Activated CD4-positive, alpha-beta T cell treated with anti-CD3 and anti-CD28 coated beads for 36 hours (primary cell): ENCODE data around the gene EVC2. TPM values are rescaled to one million over a fixed set of nuclear protein-coding genes. Genes with fewer than 3 reads are reported as not detected.
"Not testable (repeated sequence)": the region's sequence is repeated elsewhere in the genome, so short reads cannot be mapped to it uniquely, and the experiment has no call there.

Experiments
- ATAC-seq: fragments of 200-7000 bp; cut with Tn5 transposase; one replicate; pipeline ENCODE4 v1.10.0; 2021; ENCODE audit warnings: mild to moderate bottlenecking, moderate library complexity
- CTCF ChIA-PET: fragments of 350-600 bp; sonication (Branson Sonifier 250); formaldehyde crosslinking; loops from one replicate; lab custom pipeline; 2021; ENCODE audit warnings: antibody characterized with exemption; lab: Charles Lee
- POLR2A ChIA-PET: fragments of 350-600 bp; sonication (Branson Sonifier 250); formaldehyde crosslinking; loops from one replicate; lab custom pipeline; 2021; ENCODE audit warnings: antibody characterized with exemption, inconsistent platforms; lab: Charles Lee
- DNase-seq: peaks from one replicate; pipeline ENCODE4 v3.0.0-alpha.2; 2020
- H3K27ac Mint-ChIP-seq: one replicate; pipeline ENCODE4 v1.8.0; 2021; ENCODE audit warnings: mixed read lengths
- H3K27me3 Mint-ChIP-seq: one replicate; pipeline ENCODE4 v1.8.0; 2021; ENCODE audit warnings: mixed read lengths
- H3K36me3 Mint-ChIP-seq: one replicate; pipeline ENCODE4 v1.8.0; 2021; ENCODE audit warnings: low read depth, mixed read lengths
- H3K4me1 Mint-ChIP-seq: one replicate; pipeline ENCODE4 v1.8.0; 2021; ENCODE audit warnings: mixed read lengths
- H3K4me3 Mint-ChIP-seq: one replicate; pipeline ENCODE4 v1.8.0; 2021; ENCODE audit warnings: mild to moderate bottlenecking, moderate library complexity, mixed read lengths
- H3K9me3 Mint-ChIP-seq: one replicate; pipeline ENCODE4 v1.8.0; 2021; ENCODE audit warnings: low read depth, mixed read lengths
- intact Hi-C, 2 experiments: fragments of 100-400 bp; cut with DNase I in 1 of 2; cut with micrococcal nuclease in 1 of 2; formaldehyde crosslinking; loops; one replicate each; pipeline versions ENCODE4 v1.14.2 to v1.15.1; 2022 to 2024; cut with DNase I, micrococcal nuclease
- total RNA-seq, 2 experiments: library from RNA; stranded (reverse); gene quantifications; one replicate each; pipeline ENCODE4 v1.2.3, GENCODE V29; 2021

Gene EVC2
- total RNA-seq, 2 experiments from 2014 or later: 0.48 to 0.65 TPM

DNA sequence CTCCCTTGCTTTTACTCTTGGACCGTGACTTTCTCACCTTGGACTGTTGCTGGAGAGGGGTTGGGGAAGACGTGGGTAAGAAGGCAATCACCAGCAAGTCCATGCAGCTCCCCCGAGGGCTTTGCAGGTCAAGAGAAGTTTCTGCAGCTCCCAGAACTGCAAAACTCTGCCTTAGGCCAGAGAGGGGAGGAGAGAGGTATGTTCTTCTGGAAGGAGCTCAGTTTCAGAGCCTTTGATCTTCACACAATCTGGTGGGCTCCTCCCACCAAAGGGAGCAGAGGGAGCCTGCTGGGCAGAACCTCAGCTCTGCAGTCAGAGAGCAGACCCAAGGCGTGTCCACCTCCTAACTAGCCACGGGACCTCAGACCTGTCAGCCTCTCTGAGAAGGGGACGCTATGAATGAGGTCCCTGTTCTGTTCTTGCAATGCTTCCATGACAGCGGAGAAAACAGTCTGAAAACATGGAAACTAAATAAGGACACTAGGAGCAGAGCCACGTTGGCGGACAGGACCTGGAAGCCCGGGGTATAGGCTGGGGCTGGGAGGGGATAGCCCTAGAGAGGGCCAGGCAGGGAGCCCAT is 92.8 kb downstream of the EVC2 start:
- DNase-seq: no peak
- Mint-ChIP-seq H3K9me3 (no peaks in the 10 kb centered on the region), H3K4me1 (no peaks in the 10 kb centered on the region), H3K27ac (no peak overlapping the region), H3K4me3 (no peak overlapping the region), H3K27me3 (no peaks in the 10 kb centered on the region), H3K36me3 (no peaks in the 10 kb centered on the region)
- ATAC-seq: no peak
- CTCF ChIA-PET: no interaction called here
- POLR2A ChIA-PET: no interaction called here
- intact Hi-C loops: no loop called here

- ATAC-seq: no peak
- H3K27me3 Mint-ChIP-seq: no peaks in the 10 kb centered on the region
- no peaks in the 10 kb centered on the region for H3K9me3 Mint-ChIP-seq
- H3K4me1 Mint-ChIP-seq: no peaks in the 10 kb centered on the region
- intact Hi-C loops: no loop called here
- H3K36me3 Mint-ChIP-seq: no peaks in the 10 kb centered on the region
- no peak overlapping the region for H3K4me3 Mint-ChIP-seq
- ChIA-PET POLR2A (no interaction called here), CTCF (interaction anchor here (0.6 kb wide), 1 partner anchor 1204 kb away, joined by 3 read pairs; no protein-coding TSS in a partner anchor)
- H3K27ac Mint-ChIP-seq: no peak overlapping the region
- DNase-seq: no peak
These were observed 96.6 kb downstream of the EVC2 start for GRCh38 chr4:5611750-5612149.

DNA sequence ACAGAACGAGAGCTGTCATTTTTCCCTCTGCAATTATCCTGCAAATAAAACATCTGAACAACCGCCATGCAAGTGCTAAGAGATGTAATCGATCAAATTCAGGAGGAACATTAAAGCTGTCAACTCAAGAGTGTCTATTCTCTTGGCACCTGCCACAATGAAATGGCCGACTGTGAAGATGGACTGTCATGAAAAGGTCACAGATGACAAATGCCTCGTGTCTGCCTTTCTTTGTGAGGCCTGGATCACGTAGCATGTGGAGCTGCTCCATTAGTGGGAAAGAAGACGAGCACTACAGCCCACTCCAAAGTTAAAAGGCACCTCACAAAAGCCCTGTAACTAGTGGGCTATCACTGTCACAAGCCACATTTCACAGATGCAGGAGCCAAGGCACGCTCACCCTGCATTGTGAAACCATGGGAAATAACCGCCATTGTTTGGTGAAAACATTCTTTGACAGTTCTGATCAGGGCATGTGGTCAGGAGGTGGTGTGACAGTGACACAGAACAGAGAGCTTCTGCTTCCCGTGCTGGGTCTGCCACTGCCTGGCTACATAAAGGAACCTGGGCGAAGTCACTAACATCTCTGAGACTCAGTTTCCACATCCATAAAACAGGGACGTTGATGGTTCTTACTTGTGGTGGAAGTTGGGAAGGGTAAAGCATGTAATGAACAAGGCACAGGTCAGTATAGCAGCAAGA is 98.9 kb downstream of the EVC2 start:
- intact Hi-C loops: no loop called here

GRCh38 chr4:5593828-5594227 is 114.5 kb downstream of the EVC2 start:
- ATAC-seq: not testable (repeated sequence)

More for the DNA sequence above, 98.9 kb downstream of the EVC2 start:
- ChIA-PET POLR2A (no interaction called here), CTCF (no interaction called here)
- Mint-ChIP-seq H3K27me3 (no peaks in the 10 kb centered on the region), H3K9me3 (no peaks in the 10 kb centered on the region), H3K4me3 (no peak overlapping the region), H3K27ac (no peak overlapping the region), H3K4me1 (no peaks in the 10 kb centered on the region), H3K36me3 (no peaks in the 10 kb centered on the region)
- DNase-seq (no peak), ATAC-seq (no peak)

GRCh38 chr4:5592272-5592671 is 116.1 kb downstream of the EVC2 start:
- intact Hi-C loops: no loop called here
- Mint-ChIP-seq H3K9me3 (peaks cover 14% of the 10 kb centered on the region), H3K4me1 (no peaks in the 10 kb centered on the region), H3K4me3 (no peak overlapping the region), H3K27ac (no peak overlapping the region), H3K27me3 (peaks cover 3% of the 10 kb centered on the region), H3K36me3 (peaks cover 3% of the 10 kb centered on the region)
- DNase-seq (no peak), ATAC-seq (no peak)
- ChIA-PET CTCF (no interaction called here), POLR2A (no interaction called here)

More at GRCh38 chr4:5593828-5594227, 114.5 kb downstream of the EVC2 start:
- H3K4me3 Mint-ChIP-seq, H3K27ac Mint-ChIP-seq, CTCF ChIA-PET, intact Hi-C loops, H3K4me1 Mint-ChIP-seq, DNase-seq, H3K9me3 Mint-ChIP-seq, POLR2A ChIA-PET, H3K36me3 Mint-ChIP-seq, H3K27me3 Mint-ChIP-seq: not testable (repeated sequence)

DNA sequence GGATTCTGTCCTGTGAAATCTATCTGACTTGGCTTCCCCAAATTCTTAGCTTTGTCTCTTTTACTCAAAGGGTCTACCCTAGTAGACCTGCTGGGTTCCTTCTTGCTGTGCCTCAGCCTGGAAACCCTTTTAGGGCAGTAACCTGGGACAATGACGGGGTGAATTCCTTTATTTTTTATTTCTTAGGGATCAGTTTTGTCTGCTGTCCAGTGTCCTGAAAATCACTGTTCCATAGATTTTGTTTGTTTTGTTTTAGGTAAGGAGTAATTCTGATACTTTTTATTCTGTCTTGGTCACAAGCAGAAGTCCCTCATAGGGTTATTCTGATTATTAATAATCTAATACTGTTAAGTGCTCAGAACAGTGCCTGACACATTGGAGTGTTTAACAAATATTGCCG is 118.9 kb downstream of the EVC2 start:
- ATAC-seq (no peak), DNase-seq (no peak)
- Mint-ChIP-seq H3K27ac (no peak overlapping the region), H3K4me3 (no peak overlapping the region), H3K27me3 (peaks cover 3% of the 10 kb centered on the region), H3K4me1 (no peaks in the 10 kb centered on the region), H3K36me3 (peaks cover 3% of the 10 kb centered on the region), H3K9me3 (peaks cover 14% of the 10 kb centered on the region)
- intact Hi-C loops: no loop called here
- ChIA-PET POLR2A (no interaction called here), CTCF (interaction anchor here (0.6 kb wide), 1 partner anchor 29 kb away, joined by 3 read pairs; no protein-coding TSS in a partner anchor)

GRCh38 chr4:5588046-5588445 is 120.3 kb downstream of the EVC2 start:
- ChIA-PET POLR2A (no interaction called here), CTCF (no interaction called here)
- no peak overlapping the region for H3K4me3 Mint-ChIP-seq
- H3K36me3 Mint-ChIP-seq: no peaks in the 10 kb centered on the region
- intact Hi-C loops: no loop called here
- H3K27ac Mint-ChIP-seq: no peak overlapping the region
- ATAC-seq (no peak), DNase-seq (no peak)
- peaks cover 3% of the 10 kb centered on the region for H3K27me3 Mint-ChIP-seq
- H3K9me3 Mint-ChIP-seq: peaks cover 14% of the 10 kb centered on the region
- no peaks in the 10 kb centered on the region for H3K4me1 Mint-ChIP-seq

DNA sequence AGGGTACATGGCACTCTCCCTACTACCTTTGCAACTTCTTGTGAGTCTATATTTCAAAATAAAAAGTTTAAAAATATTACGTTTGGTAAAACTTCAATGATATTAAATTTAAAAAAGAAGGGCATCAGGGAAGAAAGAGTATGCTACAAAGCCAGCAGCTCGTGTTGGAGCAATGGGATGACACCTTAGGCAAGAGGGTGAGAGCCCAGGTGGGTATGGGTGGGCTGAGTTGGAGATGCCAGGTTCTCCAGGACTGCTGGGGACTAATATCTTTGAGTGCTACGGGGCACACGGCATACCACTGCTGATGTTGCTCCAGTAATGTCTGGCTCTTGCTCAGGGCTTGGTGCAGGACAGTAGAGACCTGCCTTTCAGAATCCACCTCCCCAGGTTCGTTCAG is 132.4 kb downstream of the EVC2 start:
- DNase-seq (no peak), ATAC-seq (no peak)
- Mint-ChIP-seq H3K4me3 (no peak overlapping the region), H3K27me3 (no peaks in the 10 kb centered on the region), H3K36me3 (no peaks in the 10 kb centered on the region), H3K9me3 (peaks cover 3% of the 10 kb centered on the region), H3K4me1 (no peaks in the 10 kb centered on the region), H3K27ac (no peak overlapping the region)
- intact Hi-C loops: no loop called here
- ChIA-PET CTCF (no interaction called here), POLR2A (no interaction called here)

- Mint-ChIP-seq H3K36me3 (no peaks in the 10 kb centered on the region), H3K4me1 (no peaks in the 10 kb centered on the region), H3K27me3 (no peaks in the 10 kb centered on the region), H3K9me3 (no peaks in the 10 kb centered on the region), H3K27ac (no peak overlapping the region), H3K4me3 (no peak overlapping the region)
- DNase-seq: no peak
- POLR2A ChIA-PET: no interaction called here
- CTCF ChIA-PET: no interaction called here
- intact Hi-C loops: no loop called here
- no peak for ATAC-seq
These were observed 134.0 kb downstream of the EVC2 start for GRCh38 chr4:5574386-5574785.

DNA sequence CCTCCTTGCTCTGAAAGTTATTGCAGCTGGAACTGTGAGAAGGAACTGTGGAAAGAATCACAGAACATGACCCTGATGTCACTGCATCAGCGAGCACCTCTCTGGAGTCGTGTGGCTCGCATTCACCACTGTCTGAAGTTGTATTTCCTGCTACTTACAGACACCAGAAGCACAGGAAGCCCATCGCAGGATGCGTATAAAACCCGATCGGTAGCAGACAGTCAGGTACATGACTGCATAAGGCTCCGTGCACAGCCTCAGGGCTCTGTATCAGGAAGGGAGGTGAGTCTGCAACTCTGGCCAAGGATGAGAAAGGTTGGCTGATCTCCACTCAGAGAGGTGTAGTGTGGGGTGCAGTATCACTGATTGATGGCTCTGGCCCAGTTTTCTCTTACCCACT is 134.4 kb downstream of the EVC2 start:
- ATAC-seq: no peak
- Mint-ChIP-seq H3K9me3 (no peaks in the 10 kb centered on the region), H3K4me3 (no peak overlapping the region), H3K27me3 (no peaks in the 10 kb centered on the region), H3K4me1 (no peaks in the 10 kb centered on the region), H3K36me3 (no peaks in the 10 kb centered on the region), H3K27ac (no peak overlapping the region)
- ChIA-PET POLR2A (no interaction called here), CTCF (interaction anchor here (0.7 kb wide), 1 partner anchor 444 kb away, joined by 3 read pairs; the partner anchor contains the start of gene C4orf50)
- DNase-seq: no peak
- intact Hi-C loops: no loop called here

- Mint-ChIP-seq H3K36me3 (no peaks in the 10 kb centered on the region), H3K4me1 (no peaks in the 10 kb centered on the region), H3K9me3 (no peaks in the 10 kb centered on the region), H3K4me3 (no peak overlapping the region), H3K27ac (no peak overlapping the region), H3K27me3 (no peaks in the 10 kb centered on the region)
- CTCF ChIA-PET: no interaction called here
- POLR2A ChIA-PET: no interaction called here
- no peak for ATAC-seq
- intact Hi-C loops: no loop called here
- DNase-seq: no peak
These were observed 135.6 kb downstream of the EVC2 start for GRCh38 chr4:5572751-5573150.

DNA sequence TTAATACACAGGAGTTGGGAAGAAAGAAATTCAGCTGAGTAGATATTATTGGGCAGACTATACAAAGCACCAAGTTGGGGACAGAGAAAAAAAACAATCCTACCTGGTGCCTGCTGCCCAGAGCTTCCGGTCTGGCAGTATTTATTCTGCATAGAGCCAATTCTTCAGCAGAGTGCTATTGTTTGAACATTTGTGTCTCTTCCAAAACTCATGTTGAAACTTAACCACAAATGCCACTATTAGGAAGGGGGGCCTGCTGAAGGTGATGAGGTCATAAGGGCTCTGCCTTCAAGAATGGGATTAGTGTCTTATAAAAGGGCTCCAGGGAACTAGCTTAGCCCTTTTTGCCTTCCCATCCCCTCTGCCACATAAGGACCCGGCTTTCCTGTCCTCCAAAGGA is 136.2 kb downstream of the EVC2 start:
- POLR2A ChIA-PET: no interaction called here
- ATAC-seq (no peak), DNase-seq (no peak)
- no peaks in the 10 kb centered on the region for H3K4me1 Mint-ChIP-seq
- H3K36me3 Mint-ChIP-seq: no peaks in the 10 kb centered on the region
- no peak overlapping the region for H3K4me3 Mint-ChIP-seq
- H3K27ac Mint-ChIP-seq: no peak overlapping the region
- no peaks in the 10 kb centered on the region for H3K27me3 Mint-ChIP-seq
- CTCF ChIA-PET: no interaction called here
- no peaks in the 10 kb centered on the region for H3K9me3 Mint-ChIP-seq
- intact Hi-C loops: no loop called here
